ENCODE measurements around the gene CREB3.

Gene CREB3

GRCh38 chr9:35727676-35728040 is 4.8 kb upstream of the CREB3 start:
- DNase-seq (ENCODE audit: low spot score): no peak

- DNase-seq (ENCODE audit: low spot score): peak; percentile 82
These were observed 4.2 kb upstream of the CREB3 start for GRCh38 chr9:35728041-35728971.

- DNase-seq (ENCODE audit: low spot score): no peak
These were observed 3.4 kb upstream of the CREB3 start for GRCh38 chr9:35729101-35729500.

- peak; percentile 92 for DNase-seq (ENCODE audit: low spot score)
These were observed 2.6 kb upstream of the CREB3 start for GRCh38 chr9:35729700-35730485.

- no peak for DNase-seq (ENCODE audit: low spot score)
These were observed 2.0 kb upstream of the CREB3 start for GRCh38 chr9:35730486-35730854.

- no peak for DNase-seq (ENCODE audit: low spot score)
These were observed 866 bp upstream of the CREB3 start for GRCh38 chr9:35731415-35732184.

- DNase-seq (ENCODE audit: low spot score): peak; percentile 57
These were observed 505 bp downstream of the CREB3 start for GRCh38 chr9:35732800-35733541.

- DNase-seq (ENCODE audit: low spot score): no peak
These were observed 1.6 kb downstream of the CREB3 start for GRCh38 chr9:35734096-35734495.

- DNase-seq (ENCODE audit: low spot score): peak; percentile 77
These were observed 3.8 kb downstream of the CREB3 start for GRCh38 chr9:35736201-35736633.

- no peak for DNase-seq (ENCODE audit: low spot score)
These were observed 4.7 kb downstream of the CREB3 start for GRCh38 chr9:35737143-35737542.

- DNase-seq (ENCODE audit: low spot score): no peak
These were observed 5.7 kb downstream of the CREB3 start for GRCh38 chr9:35738186-35738585.

- no peak for DNase-seq (ENCODE audit: low spot score)
These were observed 6.5 kb downstream of the CREB3 start for GRCh38 chr9:35738924-35739323.

GRCh38 chr9:35740243-35740642 is 7.8 kb downstream of the CREB3 start:
- no peak for DNase-seq (ENCODE audit: low spot score)

GRCh38 chr9:35741740-35742139 is 9.3 kb downstream of the CREB3 start:
- DNase-seq (ENCODE audit: low spot score): no peak

- no peak for DNase-seq (ENCODE audit: low spot score)
These were observed 11.0 kb downstream of the CREB3 start for GRCh38 chr9:35743452-35743851.

- DNase-seq (ENCODE audit: low spot score): no peak
These were observed 11.5 kb downstream of the CREB3 start for GRCh38 chr9:35743880-35744518.

GRCh38 chr9:35745569-35745968 is 13.1 kb downstream of the CREB3 start:
- DNase-seq (ENCODE audit: low spot score): no peak

- no peak for DNase-seq (ENCODE audit: low spot score)
These were observed 14.1 kb downstream of the CREB3 start for GRCh38 chr9:35746583-35746982.

GRCh38 chr9:35748242-35748857 is 15.9 kb downstream of the CREB3 start:
- DNase-seq (ENCODE audit: low spot score): no peak

- DNase-seq (ENCODE audit: low spot score): peak; percentile 79
These were observed 16.5 kb downstream of the CREB3 start, which contains the start of the genes GBA2 and RGP1 for GRCh38 chr9:35748858-35749514. GBA2 (minus strand) TSS chr9:35749228; CDS start chr9:35748704, 524 bp downstream. RGP1 (plus strand) TSS chr9:35749287; CDS start chr9:35749756, 469 bp downstream.
